Endothelial cell of umbilical vein (primary cell): ENCODE measurements around the gene XRCC6.

Experiments
- CTCF ChIP-seq, 2 donors: IDR thresholded peaks; 1 replicate in 1 of 2; 2 replicates in 1 of 2; pipeline ENCODE4 v1.5.1; 2011; ENCODE audit warnings: low read length in 2 of 2, mild to moderate bottlenecking in 2 of 2, moderate library complexity in 2 of 2, control low read depth in 1 of 2, inconsistent platforms in 1 of 2, low read depth in 1 of 2; ENCODE audit not compliant: insufficient read depth in 1 of 2; ENCODE audit errors: extremely low read depth in 1 of 2
- EZH2 ChIP-seq: IDR thresholded peaks from 2 replicates; pipeline ENCODE4 v1.6.1; 2012; ENCODE audit warnings: borderline replicate concordance, low read depth, mild to moderate bottlenecking, moderate library complexity, low read length, inconsistent platforms; ENCODE audit not compliant: severe bottlenecking
- FOS ChIP-seq: IDR thresholded peaks from 2 replicates; pipeline ENCODE4 v1.6.1; 2011; ENCODE audit warnings: mild to moderate bottlenecking, low read length, moderate library complexity, borderline replicate concordance; ENCODE audit not compliant: insufficient read depth
- GATA2 ChIP-seq: IDR thresholded peaks from 2 replicates; pipeline ENCODE4 v1.7.0; 2011; ENCODE audit warnings: low read depth, mild to moderate bottlenecking, moderate library complexity, mixed read lengths, low read length; ENCODE audit not compliant: insufficient read length, insufficient read depth
- JUN ChIP-seq: IDR thresholded peaks from 2 replicates; pipeline ENCODE4 v1.6.1; 2011; ENCODE audit warnings: borderline replicate concordance, low read depth; ENCODE audit not compliant: insufficient read length, insufficient read depth
- MAX ChIP-seq: IDR thresholded peaks from 2 replicates; pipeline ENCODE4 v1.6.1; 2011; ENCODE audit not compliant: insufficient read depth, insufficient read length
- MYC ChIP-seq: IDR thresholded peaks from one replicate; pipeline ENCODE4 v1.6.1; 2011; ENCODE audit warnings: mild to moderate bottlenecking, low read depth, low read length
- POLR2A ChIP-seq: IDR thresholded peaks from 2 replicates; pipeline ENCODE4 v1.6.1; 2012; ENCODE audit warnings: low read depth, mild to moderate bottlenecking, control low read depth, low read length
- POLR2AphosphoS5 ChIP-seq: IDR thresholded peaks from 2 replicates; pipeline ENCODE4 v1.6.1; 2012; ENCODE audit warnings: low read depth, mild to moderate bottlenecking, control low read depth, low read length, moderate library complexity; ENCODE audit not compliant: insufficient read depth

- no peak for TF ChIP-seq JUN
- no peak for TF ChIP-seq POLR2A
- no peak for TF ChIP-seq CTCF (IDR thresholded peaks at IDR 0.05; ENCODE audit: extremely low read depth in 1 of 2, insufficient read depth in 1 of 2, low read depth in 1 of 2, low read length in 2 of 2)
- no peak for TF ChIP-seq EZH2
- no peak for TF ChIP-seq MAX
- no peak for TF ChIP-seq POLR2AphosphoS5
- no peak for TF ChIP-seq MYC
- TF ChIP-seq GATA2: no peak
- no peak for TF ChIP-seq FOS
Observed at GRCh38 chr22:41579297-41579996, 41.6 kb upstream of the XRCC6 start.
